Measurements from ENCODE around the gene PIEZO2.
"Not testable (repeated sequence)": the region's sequence is repeated elsewhere in the genome, so short reads cannot be mapped to it uniquely, and the experiment has no call there.

Gene PIEZO2

DNA sequence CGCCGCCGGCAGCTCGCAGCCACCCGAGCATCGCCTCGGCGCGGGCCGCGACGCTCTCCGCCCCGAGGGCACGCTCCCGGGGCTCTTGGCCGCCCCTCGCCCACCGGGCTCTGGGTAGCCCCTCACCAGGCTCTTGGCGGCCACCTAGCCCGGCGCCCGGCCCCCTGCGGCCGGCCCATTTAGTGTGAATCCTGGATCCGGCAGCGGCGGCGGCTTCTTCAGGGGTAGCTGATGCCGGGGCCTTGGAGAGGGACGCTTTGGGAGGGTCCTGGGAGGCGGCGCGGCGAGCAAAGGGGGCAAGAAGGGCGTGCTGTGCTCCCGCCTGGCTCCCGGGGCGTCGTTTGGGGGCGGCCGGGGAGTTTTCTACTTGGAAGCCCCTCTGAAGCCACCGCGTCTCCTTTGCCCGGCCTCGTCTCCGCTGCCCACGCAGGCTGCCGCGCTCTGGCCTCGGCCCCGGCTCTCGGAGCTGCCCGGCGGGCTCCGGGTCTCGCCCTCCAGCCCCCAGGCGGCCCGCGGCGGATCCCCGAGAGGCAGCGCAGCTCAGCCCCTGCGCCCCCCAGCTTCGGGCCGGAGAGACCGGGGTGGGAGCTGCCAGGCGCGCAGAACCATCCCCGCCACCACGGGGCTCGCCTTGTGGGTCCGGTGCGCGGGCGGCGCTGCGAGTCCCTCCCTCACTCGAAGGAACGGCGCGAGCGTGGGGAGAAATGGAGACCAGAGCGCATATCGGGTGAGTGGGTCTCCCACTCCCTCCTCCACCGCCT is 509 bp downstream of the PIEZO2 start:
- no peak for DNase-seq

DNA sequence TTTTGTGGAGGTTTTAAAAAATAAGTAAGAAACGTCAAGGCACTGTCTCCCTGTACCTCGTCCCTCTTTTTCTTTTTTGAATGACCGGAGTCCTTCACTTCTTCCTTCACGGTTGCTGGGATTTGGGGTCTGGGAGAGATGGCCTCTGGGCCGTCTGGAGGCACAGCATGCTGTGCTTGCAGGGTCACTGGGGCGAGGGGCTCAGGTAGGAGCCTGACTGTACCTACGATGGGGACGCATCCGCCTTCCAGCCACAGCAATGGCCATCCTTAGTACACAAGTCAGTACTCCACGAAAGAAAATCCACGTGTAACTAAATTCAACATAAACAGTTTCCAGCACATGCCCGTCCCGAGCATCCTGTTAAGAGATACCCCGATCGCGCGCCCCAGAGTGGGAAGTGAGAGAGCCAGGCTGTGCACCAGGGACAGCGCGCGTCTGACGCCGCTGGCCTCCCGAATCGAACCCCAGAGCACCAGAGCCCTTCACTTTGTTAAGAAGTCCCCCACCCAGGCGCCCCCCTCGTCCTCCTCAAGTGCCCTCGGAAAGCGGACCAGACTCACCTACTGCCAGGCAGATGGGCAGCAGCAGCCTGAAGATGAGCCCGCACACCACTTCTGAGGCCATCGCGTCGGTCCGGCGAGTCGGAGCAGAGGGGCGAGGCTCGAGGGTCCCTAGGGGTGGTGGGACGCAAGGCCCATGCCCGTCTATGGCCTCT is 1.2 kb downstream of the PIEZO2 start:
- DNase-seq: no peak

GRCh38 chr18:11147371-11147951 is 1.9 kb downstream of the PIEZO2 start:
- DNase-seq: no peak

- no peak for DNase-seq
Measured at GRCh38 chr18:11146947-11147345, 2.4 kb downstream of the PIEZO2 start.

GRCh38 chr18:11146238-11146946 is 3.0 kb downstream of the PIEZO2 start:
- no peak for DNase-seq

- no peak for DNase-seq
Measured at GRCh38 chr18:11145413-11146191, 3.8 kb downstream of the PIEZO2 start.

- no peak for DNase-seq
Measured at GRCh38 chr18:11137400-11137799, 12.0 kb downstream of the PIEZO2 start.

GRCh38 chr18:11136241-11136640 is 13.1 kb downstream of the PIEZO2 start:
- DNase-seq: no peak

- DNase-seq: no peak
Measured at GRCh38 chr18:11134940-11135339, 14.4 kb downstream of the PIEZO2 start.

DNA sequence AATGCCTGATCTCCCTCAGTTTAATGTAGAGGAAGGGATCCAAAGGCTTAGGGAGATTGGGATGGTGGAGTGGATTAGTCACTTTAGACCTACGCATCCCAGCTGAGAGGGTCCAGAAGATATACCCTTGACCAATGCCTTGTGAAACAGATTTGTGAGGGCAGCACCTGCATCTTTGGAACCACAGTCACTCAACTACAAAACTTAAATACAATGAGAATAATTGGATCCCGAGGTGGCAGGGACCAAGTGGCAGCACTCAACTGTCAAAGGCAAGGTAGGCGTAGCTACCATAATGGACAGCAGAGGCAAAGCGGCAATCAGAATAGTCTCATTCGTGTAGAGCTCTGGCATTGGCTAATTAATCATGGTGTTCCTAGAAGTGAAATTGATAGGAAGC is 20.3 kb downstream of the PIEZO2 start:
- DNase-seq: not testable (repeated sequence)

GRCh38 chr18:11125492-11126315 is 23.7 kb downstream of the PIEZO2 start:
- DNase-seq: no peak

- DNase-seq: no peak
Measured at GRCh38 chr18:11124054-11124453, 25.3 kb downstream of the PIEZO2 start.

DNA sequence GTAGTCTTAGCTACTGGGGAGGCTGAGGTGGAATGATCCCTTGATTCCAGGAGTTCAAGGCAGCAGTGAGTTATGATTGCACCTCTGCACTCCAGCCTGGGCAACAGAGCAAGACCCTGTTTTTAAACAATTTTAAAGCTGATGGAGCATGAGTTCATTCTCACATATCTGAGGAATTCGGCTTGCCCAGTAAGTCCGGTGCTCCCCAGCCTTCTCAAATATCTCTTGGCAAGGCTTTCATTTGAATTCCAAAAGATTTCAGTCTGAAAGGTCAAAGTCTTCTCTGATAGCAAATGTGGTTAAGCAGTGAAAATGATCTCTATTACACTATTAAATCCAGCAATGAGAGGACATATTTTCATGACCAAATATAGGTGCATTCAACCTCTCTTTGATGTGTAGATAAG is 27.9 kb downstream of the PIEZO2 start:
- DNase-seq: no peak

- DNase-seq: no peak
Measured at GRCh38 chr18:11119959-11120587, 29.3 kb downstream of the PIEZO2 start.

DNA sequence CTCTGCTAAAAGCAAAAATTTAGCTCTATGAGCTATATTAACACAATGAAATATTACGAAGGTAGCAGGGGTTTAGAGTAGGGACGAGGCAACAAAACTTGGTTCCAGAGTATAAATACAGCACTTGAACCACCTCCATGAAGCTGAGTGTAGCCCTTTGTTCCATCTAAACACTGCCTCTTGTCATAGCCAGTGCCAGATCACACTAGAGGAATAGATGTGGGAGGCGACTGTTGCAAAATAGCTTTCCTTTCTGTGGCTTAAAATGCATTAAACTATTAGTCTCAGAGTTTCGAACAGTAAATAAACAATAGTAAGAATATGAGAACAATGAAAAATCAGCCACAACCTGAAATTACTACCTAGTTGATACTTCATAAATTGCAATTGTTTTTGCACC is 29.8 kb downstream of the PIEZO2 start:
- no peak for DNase-seq

GRCh38 chr18:11118051-11118766 is 31.2 kb downstream of the PIEZO2 start:
- DNase-seq: no peak

DNA sequence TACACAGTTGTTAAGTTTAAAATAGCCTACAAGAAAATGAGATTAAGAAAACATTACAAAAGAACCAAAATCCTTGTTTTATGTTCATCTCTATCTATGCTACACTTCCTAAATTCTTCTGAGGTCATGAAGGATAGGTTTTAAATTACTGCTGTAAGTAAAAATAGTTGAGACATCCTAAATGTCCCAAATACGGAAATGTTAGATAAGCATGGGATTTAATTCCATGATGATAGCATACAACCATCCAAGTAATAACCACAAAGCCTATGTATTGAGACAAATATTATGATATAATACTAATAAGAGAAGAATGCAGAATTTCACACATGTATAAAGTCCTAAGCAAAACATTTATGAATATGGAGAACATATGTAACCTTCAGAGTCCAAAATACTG is 34.1 kb downstream of the PIEZO2 start:
- DNase-seq: no peak

- DNase-seq: no peak
Measured at GRCh38 chr18:11114653-11115052, 34.7 kb downstream of the PIEZO2 start.

- no peak for DNase-seq
Measured at GRCh38 chr18:11113937-11114336, 35.4 kb downstream of the PIEZO2 start.

DNA sequence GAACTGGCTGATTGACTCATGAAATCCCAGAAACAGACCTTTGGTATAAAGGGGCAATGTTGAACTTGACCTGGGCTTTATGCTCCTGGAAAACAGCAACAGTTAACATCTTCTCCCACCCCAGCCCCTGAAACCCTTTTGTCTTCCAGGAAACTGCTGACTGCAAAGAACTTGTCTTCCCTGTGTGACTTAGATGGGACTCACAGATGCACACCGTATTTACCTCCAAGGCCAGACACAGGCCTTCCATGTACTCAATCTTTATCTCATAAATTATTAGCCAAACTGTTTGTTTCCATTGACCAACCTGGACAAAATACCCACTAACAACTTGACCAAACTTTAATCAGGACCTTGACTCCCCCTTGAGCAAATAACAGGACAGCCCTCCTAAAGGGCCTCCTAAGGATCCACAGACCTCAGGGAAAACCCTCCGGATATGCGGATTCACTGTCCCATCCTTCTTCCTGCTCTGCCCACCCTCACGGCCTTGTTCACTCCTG is 36.3 kb downstream of the PIEZO2 start:
- no peak for DNase-seq
